GM23248 (cell line): ENCODE data around the gene PPP1R16B.

ENCODE experiments used
- EZH2 ChIP-seq: fragments of 200-600 bp; sonication (generic); IDR thresholded peaks from 2 replicates; pipeline ENCODE4 v1.6.1; 2018; ENCODE audit warnings: antibody characterized with exemption, mild to moderate bottlenecking; ENCODE audit not compliant: insufficient read depth, poor library complexity, severe bottlenecking
- EZH2phosphoT487 ChIP-seq: fragments of 200-600 bp; sonication (generic); IDR thresholded peaks from 2 replicates; pipeline ENCODE4 v1.6.1; 2018; ENCODE audit warnings: antibody characterized with exemption, moderate library complexity, mild to moderate bottlenecking, low read depth; ENCODE audit not compliant: insufficient read depth

DNA sequence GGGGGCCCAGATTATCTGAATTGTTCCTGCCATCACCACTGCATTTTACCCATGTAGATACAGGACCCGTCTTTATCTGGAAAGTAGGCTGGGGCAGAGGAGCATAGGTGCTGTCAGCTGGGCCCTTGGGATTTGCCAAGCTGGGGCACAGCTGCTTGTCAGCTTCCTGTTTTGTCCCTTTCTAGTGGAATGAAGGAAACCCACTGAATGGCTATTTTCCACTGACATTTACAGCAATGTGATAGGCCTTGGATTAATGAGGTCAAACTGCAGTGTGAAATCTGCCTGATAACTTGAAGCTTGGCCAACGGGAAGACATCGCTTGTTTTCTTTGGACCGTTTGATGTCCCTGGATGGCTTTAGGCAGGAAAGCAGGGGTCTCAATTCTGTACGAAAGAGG, 6.7 kb downstream of the PPP1R16B start:
- TF ChIP-seq EZH2 (no peak), EZH2phosphoT487 (no peak)
